Measurements from ENCODE around the gene BCAR1.
"Not testable (repeated sequence)": the region's sequence is repeated elsewhere in the genome, so short reads cannot be mapped to it uniquely, and the experiment has no call there.

The BCAR1 gene

GRCh38 chr16:75217389-75217851 is 34.0 kb downstream of the BCAR1 start:
- Histone ChIP-seq H3K27ac (ENCODE audit: low read length) (no peak overlapping the region), H3K27me3 (ENCODE audit: low read depth, low read length) (no peaks in the 10 kb centered on the region), H3K9me3 (ENCODE audit: control insufficient read depth in 1 of 2, low read length in 2 of 2) (no peaks in the 10 kb centered on the region), H3K4me1 (ENCODE audit: control insufficient read depth in 1 of 2, insufficient read depth in 2 of 2, low read length in 2 of 2) (no peaks in the 10 kb centered on the region), H3K4me3 (ENCODE audit: low read depth in 1 of 2, low read length in 2 of 2) (no peak overlapping the region), H3K36me3 (ENCODE audit: control insufficient read depth in 1 of 2, insufficient read depth in 2 of 2, low read length in 2 of 2) (no peaks in the 10 kb centered on the region)

DNA sequence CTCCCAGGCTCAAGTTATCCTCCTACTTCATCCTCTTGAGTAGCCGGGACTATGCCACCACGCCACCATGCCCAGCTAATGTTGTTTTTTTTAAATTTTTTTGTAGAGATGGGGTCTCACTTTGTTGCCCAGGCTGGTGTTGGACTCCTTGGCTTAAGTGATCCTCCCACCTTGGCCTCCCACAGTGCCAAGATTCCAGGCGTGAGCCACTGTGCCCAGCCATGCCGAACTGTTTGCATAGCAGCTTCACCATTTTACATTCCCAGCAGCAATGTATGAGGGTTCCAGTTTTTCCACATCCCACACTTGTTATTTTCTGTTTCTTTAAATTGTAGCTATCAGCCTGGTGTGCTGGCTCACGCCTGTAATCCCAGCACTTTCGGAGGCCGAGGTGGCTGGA is 34.8 kb downstream of the BCAR1 start:
- Histone ChIP-seq H3K4me3 (ENCODE audit: low read depth in 1 of 2, low read length in 2 of 2) (no peak overlapping the region), H3K9me3 (ENCODE audit: control insufficient read depth in 1 of 2, low read length in 2 of 2) (no peaks in the 10 kb centered on the region), H3K27ac (ENCODE audit: low read length) (no peak overlapping the region), H3K27me3 (ENCODE audit: low read depth, low read length) (no peaks in the 10 kb centered on the region), H3K4me1 (ENCODE audit: control insufficient read depth in 1 of 2, insufficient read depth in 2 of 2, low read length in 2 of 2) (no peaks in the 10 kb centered on the region), H3K36me3 (ENCODE audit: control insufficient read depth in 1 of 2, insufficient read depth in 2 of 2, low read length in 2 of 2) (no peaks in the 10 kb centered on the region)

GRCh38 chr16:75216127-75216526 is 35.3 kb downstream of the BCAR1 start:
- H3K27me3 ChIP-seq (ENCODE audit: low read depth, low read length), result no peaks in the 10 kb centered on the region
- no peak overlapping the region for H3K27ac ChIP-seq (ENCODE audit: low read length)
- H3K4me1 ChIP-seq (ENCODE audit: control insufficient read depth in 1 of 2, insufficient read depth in 2 of 2, low read length in 2 of 2), result no peaks in the 10 kb centered on the region
- no peaks in the 10 kb centered on the region for H3K9me3 ChIP-seq (ENCODE audit: control insufficient read depth in 1 of 2, low read length in 2 of 2)
- no peaks in the 10 kb centered on the region for H3K36me3 ChIP-seq (ENCODE audit: control insufficient read depth in 1 of 2, insufficient read depth in 2 of 2, low read length in 2 of 2)
- no peak overlapping the region for H3K4me3 ChIP-seq (ENCODE audit: low read depth in 1 of 2, low read length in 2 of 2)

GRCh38 chr16:75211286-75211685 is 40.1 kb downstream of the BCAR1 start:
- H3K27me3 ChIP-seq (ENCODE audit: low read depth, low read length); H3K36me3 ChIP-seq (ENCODE audit: control insufficient read depth in 1 of 2, insufficient read depth in 2 of 2, low read length in 2 of 2); H3K4me1 ChIP-seq (ENCODE audit: control insufficient read depth in 1 of 2, insufficient read depth in 2 of 2, low read length in 2 of 2); H3K9me3 ChIP-seq (ENCODE audit: control insufficient read depth in 1 of 2, low read length in 2 of 2); H3K27ac ChIP-seq (ENCODE audit: low read length); H3K4me3 ChIP-seq (ENCODE audit: low read depth in 1 of 2, low read length in 2 of 2): not testable (repeated sequence)

- H3K27ac ChIP-seq (ENCODE audit: low read length), result no peak overlapping the region
- H3K27me3 ChIP-seq (ENCODE audit: low read depth, low read length), result no peaks in the 10 kb centered on the region
- no peaks in the 10 kb centered on the region for H3K9me3 ChIP-seq (ENCODE audit: control insufficient read depth in 1 of 2, low read length in 2 of 2)
- H3K4me1 ChIP-seq (ENCODE audit: control insufficient read depth in 1 of 2, insufficient read depth in 2 of 2, low read length in 2 of 2), result no peaks in the 10 kb centered on the region
- no peaks in the 10 kb centered on the region for H3K36me3 ChIP-seq (ENCODE audit: control insufficient read depth in 1 of 2, insufficient read depth in 2 of 2, low read length in 2 of 2)
- no peak overlapping the region for H3K4me3 ChIP-seq (ENCODE audit: low read depth in 1 of 2, low read length in 2 of 2)
Observed at GRCh38 chr16:75209944-75210343, 41.5 kb downstream of the BCAR1 start.

DNA sequence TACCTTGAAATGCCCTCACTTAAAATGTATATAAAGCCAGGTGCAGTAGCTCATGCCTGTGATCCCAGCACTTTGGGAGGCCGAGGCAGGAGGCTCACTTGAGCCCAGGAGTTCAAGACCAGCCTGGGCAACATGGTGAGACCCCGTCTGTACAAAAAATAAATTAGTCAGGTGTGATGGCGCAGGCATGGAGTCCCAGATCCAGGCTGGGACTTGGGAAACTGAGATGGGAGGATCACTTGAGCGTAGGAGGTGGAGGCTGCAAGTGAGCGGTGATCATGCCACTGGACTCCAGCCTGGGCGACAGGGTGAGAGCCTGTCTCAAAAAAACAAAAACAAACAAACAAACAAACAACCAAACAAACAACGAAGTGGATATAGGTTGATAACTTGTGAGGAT is 41.9 kb downstream of the BCAR1 start:
- not testable (repeated sequence) for H3K36me3 ChIP-seq (ENCODE audit: control insufficient read depth in 1 of 2, insufficient read depth in 2 of 2, low read length in 2 of 2); H3K27me3 ChIP-seq (ENCODE audit: low read depth, low read length); H3K27ac ChIP-seq (ENCODE audit: low read length); H3K4me1 ChIP-seq (ENCODE audit: control insufficient read depth in 1 of 2, insufficient read depth in 2 of 2, low read length in 2 of 2); H3K4me3 ChIP-seq (ENCODE audit: low read depth in 1 of 2, low read length in 2 of 2); H3K9me3 ChIP-seq (ENCODE audit: control insufficient read depth in 1 of 2, low read length in 2 of 2)

DNA sequence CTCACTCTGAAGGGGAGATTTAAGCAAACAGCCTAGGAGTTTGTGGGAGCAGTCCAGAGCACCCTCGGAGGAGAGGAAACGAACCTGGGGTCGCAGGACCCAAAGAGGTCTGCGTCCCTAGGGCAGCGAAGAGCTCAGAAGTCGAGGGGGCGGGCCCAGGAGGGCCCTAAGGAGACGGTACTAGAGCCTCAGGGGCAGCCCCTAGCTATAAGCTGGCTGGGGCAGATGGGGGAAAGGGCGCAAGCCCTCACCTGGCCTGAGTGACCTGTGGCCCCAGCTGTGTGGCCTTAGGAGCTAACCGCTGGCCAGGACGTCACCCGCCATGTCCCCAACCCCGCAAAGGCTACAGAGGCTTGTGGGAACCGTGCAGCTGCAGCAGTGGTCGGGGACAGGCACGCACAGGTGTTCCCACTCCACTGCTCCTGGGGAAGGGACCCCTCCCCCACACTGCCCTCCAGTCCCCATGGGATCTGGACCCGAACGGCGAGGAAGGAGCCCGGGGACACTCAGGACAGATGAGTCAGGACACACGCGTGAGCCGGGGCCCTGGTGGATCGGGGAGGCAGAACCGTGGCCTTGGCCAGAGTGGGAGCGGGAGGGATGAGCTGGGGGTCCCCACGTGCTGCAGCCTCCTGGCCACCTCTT is 42.4 kb downstream of the BCAR1 start:
- no peaks in the 10 kb centered on the region for H3K36me3 ChIP-seq (ENCODE audit: control insufficient read depth in 1 of 2, insufficient read depth in 2 of 2, low read length in 2 of 2)
- no peaks in the 10 kb centered on the region for H3K9me3 ChIP-seq (ENCODE audit: control insufficient read depth in 1 of 2, low read length in 2 of 2)
- H3K27ac ChIP-seq (ENCODE audit: low read length), result no peak overlapping the region
- no peaks in the 10 kb centered on the region for H3K4me1 ChIP-seq (ENCODE audit: control insufficient read depth in 1 of 2, insufficient read depth in 2 of 2, low read length in 2 of 2)
- H3K27me3 ChIP-seq (ENCODE audit: low read depth, low read length), result no peaks in the 10 kb centered on the region
- no peak overlapping the region for H3K4me3 ChIP-seq (ENCODE audit: low read depth in 1 of 2, low read length in 2 of 2)

GRCh38 chr16:75208242-75208825 is 43.1 kb downstream of the BCAR1 start:
- H3K27me3 ChIP-seq (ENCODE audit: low read depth, low read length), result no peaks in the 10 kb centered on the region
- no peak overlapping the region for H3K27ac ChIP-seq (ENCODE audit: low read length)
- no peak overlapping the region for H3K4me3 ChIP-seq (ENCODE audit: low read depth in 1 of 2, low read length in 2 of 2)
- no peaks in the 10 kb centered on the region for H3K36me3 ChIP-seq (ENCODE audit: control insufficient read depth in 1 of 2, insufficient read depth in 2 of 2, low read length in 2 of 2)
- H3K9me3 ChIP-seq (ENCODE audit: control insufficient read depth in 1 of 2, low read length in 2 of 2), result no peaks in the 10 kb centered on the region
- no peaks in the 10 kb centered on the region for H3K4me1 ChIP-seq (ENCODE audit: control insufficient read depth in 1 of 2, insufficient read depth in 2 of 2, low read length in 2 of 2)

DNA sequence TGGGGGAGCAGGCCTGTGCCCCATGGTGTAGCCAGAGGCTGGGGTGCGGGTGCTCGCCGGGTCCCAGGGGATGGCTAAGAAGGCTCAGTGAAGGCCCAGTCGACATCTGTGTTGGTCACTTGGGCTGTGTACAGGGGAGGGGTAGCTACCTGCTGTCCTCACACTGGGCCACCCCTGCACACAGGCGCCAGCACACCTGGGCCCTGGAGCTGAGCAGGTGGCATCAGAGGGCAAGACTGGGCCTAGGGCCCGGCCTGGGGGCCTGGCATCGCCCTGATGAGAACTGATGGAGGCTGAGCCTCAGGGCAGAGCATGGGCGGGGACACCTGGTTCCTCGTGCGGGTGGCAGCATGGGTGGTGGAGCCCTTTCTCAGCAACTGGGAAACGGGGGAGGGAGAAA is 43.6 kb downstream of the BCAR1 start:
- H3K4me3 ChIP-seq (ENCODE audit: low read depth in 1 of 2, low read length in 2 of 2), result no peak overlapping the region
- no peak overlapping the region for H3K27ac ChIP-seq (ENCODE audit: low read length)
- no peaks in the 10 kb centered on the region for H3K4me1 ChIP-seq (ENCODE audit: control insufficient read depth in 1 of 2, insufficient read depth in 2 of 2, low read length in 2 of 2)
- H3K9me3 ChIP-seq (ENCODE audit: control insufficient read depth in 1 of 2, low read length in 2 of 2), result no peaks in the 10 kb centered on the region
- H3K36me3 ChIP-seq (ENCODE audit: control insufficient read depth in 1 of 2, insufficient read depth in 2 of 2, low read length in 2 of 2), result no peaks in the 10 kb centered on the region
- H3K27me3 ChIP-seq (ENCODE audit: low read depth, low read length), result no peaks in the 10 kb centered on the region

- Histone ChIP-seq H3K4me3 (ENCODE audit: low read depth in 1 of 2, low read length in 2 of 2) (no peak within 1 kb of the TSS), H3K4me1 (ENCODE audit: control insufficient read depth in 1 of 2, insufficient read depth in 2 of 2, low read length in 2 of 2) (no peaks in the 10 kb centered on the region), H3K27me3 (ENCODE audit: low read depth, low read length) (no peaks in the 10 kb centered on the region), H3K27ac (ENCODE audit: low read length) (no peak within 1 kb of the TSS), H3K9me3 (ENCODE audit: control insufficient read depth in 1 of 2, low read length in 2 of 2) (no peaks in the 10 kb centered on the region), H3K36me3 (ENCODE audit: control insufficient read depth in 1 of 2, insufficient read depth in 2 of 2, low read length in 2 of 2) (no peaks in the 10 kb centered on the region)
Observed at GRCh38 chr16:75206749-75207451, 44.5 kb downstream of the BCAR1 start, which contains the start of gene CTRB2. TSS of gene CTRB2 (minus strand) at chr16:75207161. CDS start at chr16:75207141, 20 bp downstream.

DNA sequence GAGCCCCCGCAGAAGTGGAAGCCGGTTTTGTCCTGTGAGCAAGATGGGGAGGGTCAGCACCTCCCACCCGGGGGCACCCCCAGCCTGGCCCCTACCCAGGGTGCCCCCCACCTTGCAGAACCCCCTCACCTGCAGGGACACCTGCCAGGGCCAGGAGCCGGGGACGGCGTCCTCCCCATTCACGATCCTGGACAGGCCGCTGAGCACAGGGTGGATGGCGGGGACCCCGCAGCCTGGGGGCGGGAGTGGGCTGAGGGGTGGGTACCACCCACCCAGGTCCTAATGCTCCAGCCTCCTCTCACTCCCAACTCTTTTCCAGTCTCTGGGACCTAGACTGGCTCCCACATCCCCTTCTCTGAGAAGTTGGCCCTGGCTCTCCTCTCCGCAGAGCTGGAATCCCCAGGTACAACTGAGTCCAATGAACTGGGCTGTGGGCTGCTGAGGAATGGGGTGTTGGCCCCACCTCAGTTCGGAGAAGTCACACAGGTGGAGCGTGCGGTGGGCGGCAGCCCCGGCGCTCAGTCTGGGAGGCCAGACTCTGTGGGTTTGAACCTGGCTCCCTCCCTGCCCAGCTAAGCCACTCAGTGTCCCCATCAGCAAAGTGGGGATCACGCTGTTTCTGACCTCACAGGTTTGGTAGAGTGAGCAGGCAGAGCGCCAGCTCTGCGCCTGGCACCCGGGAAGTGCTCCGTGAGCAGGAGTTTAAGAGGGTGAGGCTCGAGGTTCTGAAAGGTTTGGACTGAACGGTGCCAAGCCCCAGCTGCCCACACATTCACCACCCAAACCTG is 45.3 kb downstream of the BCAR1 start:
- H3K27ac ChIP-seq (ENCODE audit: low read length); H3K9me3 ChIP-seq (ENCODE audit: control insufficient read depth in 1 of 2, low read length in 2 of 2); H3K36me3 ChIP-seq (ENCODE audit: control insufficient read depth in 1 of 2, insufficient read depth in 2 of 2, low read length in 2 of 2); H3K4me1 ChIP-seq (ENCODE audit: control insufficient read depth in 1 of 2, insufficient read depth in 2 of 2, low read length in 2 of 2); H3K4me3 ChIP-seq (ENCODE audit: low read depth in 1 of 2, low read length in 2 of 2); H3K27me3 ChIP-seq (ENCODE audit: low read depth, low read length): not testable (repeated sequence)

Data from muscle layer of duodenum (tissue), 2 donors.